Brain microvascular endothelial cell (primary cell): ENCODE data around the gene EYS.

Source experiments
- DNase-seq: peaks from one replicate; pipeline ENCODE4 v3.0.0-alpha.2; 2020
- H3K27ac ChIP-seq: fragments of 250-450 bp; sonication (Bioruptor Pico); 2 replicates; pipeline ENCODE4 v1.5.1; 2020; ENCODE audit warnings: mild to moderate bottlenecking, moderate library complexity
- H3K27me3 ChIP-seq: fragments of 250-450 bp; sonication (Bioruptor Pico); replicated peaks from 2 replicates; pipeline ENCODE4 v1.5.1; 2020; ENCODE audit warnings: mild to moderate bottlenecking
- H3K36me3 ChIP-seq: fragments of 250-450 bp; sonication (Bioruptor Pico); replicated peaks from 2 replicates; pipeline ENCODE4 v1.5.1; 2020; ENCODE audit warnings: mild to moderate bottlenecking
- H3K4me3 ChIP-seq: 2 replicates; pipeline ENCODE4 v1.5.1; 2011; ENCODE audit warnings: low read depth, mild to moderate bottlenecking, control low read depth, low read length, moderate library complexity
- in situ Hi-C: cut with HindIII; loops from 2 replicates; pipeline ENCODE4 v1.10.0; 2017; ENCODE audit warnings: low sequenced_read_pairs, low pct_ligation_motif_present
- TF ChIP-seq, protein P1 (sequence below): IDR thresholded peaks from 2 replicates; pipeline ENCODE4 v1.5.1; 2011; ENCODE audit warnings: low read depth, mild to moderate bottlenecking, moderate library complexity, low read length, control low read depth, inconsistent platforms; ENCODE audit errors: missing control alignments

EYS gene

DNA sequence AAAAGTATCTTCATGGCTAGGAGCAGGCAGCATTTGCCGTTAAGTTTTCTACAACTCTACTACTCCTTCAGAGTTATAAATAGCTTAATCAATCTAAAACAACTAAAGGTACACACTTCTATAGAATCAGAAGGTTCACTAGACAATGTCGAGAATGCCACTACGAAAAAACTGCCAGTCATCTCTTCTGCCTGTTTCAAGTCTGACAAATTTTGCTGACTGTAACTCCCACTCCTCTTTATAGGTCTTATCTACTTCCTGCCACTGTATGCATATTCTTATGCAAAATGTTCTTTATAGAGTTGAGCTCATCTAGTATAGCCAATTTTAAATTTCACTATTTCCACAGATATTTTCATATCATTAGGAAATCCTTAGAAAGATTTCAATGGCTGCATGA lies 160.1 kb downstream of the EYS start:
- Histone ChIP-seq H3K27ac (no peak overlapping the region), H3K4me3 (no peak overlapping the region), H3K27me3 (no peaks in the 10 kb centered on the region), H3K36me3 (no peaks in the 10 kb centered on the region)
- no peak for DNase-seq
- in situ Hi-C loops = no loop called here
- TF ChIP-seq, protein P1, sequence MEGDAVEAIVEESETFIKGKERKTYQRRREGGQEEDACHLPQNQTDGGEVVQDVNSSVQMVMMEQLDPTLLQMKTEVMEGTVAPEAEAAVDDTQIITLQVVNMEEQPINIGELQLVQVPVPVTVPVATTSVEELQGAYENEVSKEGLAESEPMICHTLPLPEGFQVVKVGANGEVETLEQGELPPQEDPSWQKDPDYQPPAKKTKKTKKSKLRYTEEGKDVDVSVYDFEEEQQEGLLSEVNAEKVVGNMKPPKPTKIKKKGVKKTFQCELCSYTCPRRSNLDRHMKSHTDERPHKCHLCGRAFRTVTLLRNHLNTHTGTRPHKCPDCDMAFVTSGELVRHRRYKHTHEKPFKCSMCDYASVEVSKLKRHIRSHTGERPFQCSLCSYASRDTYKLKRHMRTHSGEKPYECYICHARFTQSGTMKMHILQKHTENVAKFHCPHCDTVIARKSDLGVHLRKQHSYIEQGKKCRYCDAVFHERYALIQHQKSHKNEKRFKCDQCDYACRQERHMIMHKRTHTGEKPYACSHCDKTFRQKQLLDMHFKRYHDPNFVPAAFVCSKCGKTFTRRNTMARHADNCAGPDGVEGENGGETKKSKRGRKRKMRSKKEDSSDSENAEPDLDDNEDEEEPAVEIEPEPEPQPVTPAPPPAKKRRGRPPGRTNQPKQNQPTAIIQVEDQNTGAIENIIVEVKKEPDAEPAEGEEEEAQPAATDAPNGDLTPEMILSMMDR = no peak

DNA sequence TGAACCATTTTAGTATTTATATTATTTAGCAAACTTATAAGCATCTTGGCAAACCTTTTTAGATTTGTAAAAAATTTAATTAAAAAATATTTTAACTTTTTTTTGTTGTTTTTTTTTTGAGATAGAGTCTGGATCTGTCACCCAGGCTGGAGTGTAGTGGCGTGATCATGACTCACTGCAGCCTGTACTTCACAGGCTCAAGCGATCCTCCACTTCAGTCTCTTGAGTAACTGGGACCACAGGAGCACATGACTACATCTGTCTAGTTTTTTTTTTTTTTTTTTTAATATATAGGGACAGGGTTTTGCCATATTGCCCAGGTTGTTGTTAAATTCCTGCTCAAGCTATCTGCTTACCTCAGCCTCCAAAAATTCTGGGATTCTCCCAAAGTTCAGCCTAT lies 161.1 kb downstream of the EYS start:
- in situ Hi-C loops = no loop called here
- TF ChIP-seq, protein P1 = no peak

DNA sequence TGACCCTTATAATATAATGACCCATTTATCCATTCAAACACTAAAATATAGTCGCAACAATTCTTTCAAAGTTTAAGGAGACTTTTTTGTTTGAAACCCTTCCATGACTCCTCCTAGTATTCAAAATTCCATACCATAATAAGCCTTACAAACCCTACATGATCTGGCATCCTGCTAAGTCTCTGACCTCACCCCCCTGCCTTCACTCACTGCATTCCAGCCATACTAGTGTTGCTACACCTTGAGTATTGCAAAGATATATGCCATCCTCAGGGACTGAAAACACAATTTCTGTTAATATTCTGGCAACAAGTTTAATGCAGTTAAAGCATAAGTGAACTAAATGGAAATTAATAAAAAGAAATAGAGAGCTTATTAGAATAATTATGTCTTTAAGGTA lies 168.4 kb downstream of the EYS start:
- Histone ChIP-seq H3K27me3 (no peaks in the 10 kb centered on the region), H3K36me3 (no peaks in the 10 kb centered on the region), H3K4me3 (no peak overlapping the region), H3K27ac (no peak overlapping the region)
- TF ChIP-seq, protein P1 = no peak
- in situ Hi-C loops = no loop called here
- DNase-seq = no peak

More for the DNA sequence above, 161.1 kb downstream of the EYS start:
- H3K27me3 ChIP-seq = no peaks in the 10 kb centered on the region
- H3K36me3 ChIP-seq = no peaks in the 10 kb centered on the region
- H3K27ac ChIP-seq = no peak overlapping the region
- no peak for DNase-seq
- no peak overlapping the region for H3K4me3 ChIP-seq

DNA sequence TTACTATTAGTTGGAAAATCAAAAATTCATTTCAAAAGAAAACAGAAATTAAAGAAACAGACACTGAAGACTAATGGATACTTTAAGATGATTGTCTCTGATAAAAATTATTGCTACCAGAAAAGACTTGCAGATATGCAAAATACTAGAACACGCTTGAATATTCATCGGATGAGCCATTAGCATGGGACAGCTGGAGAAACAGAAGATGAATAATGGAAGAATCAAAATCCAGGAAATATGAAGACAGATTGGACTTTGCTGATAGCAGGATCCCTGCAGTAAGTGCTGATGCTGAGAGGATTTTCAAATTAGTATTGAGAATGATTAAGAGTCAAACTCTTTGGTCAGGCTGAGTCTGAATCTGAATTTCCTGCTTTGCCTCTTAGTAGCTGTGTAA lies 169.4 kb downstream of the EYS start:
- no peaks in the 10 kb centered on the region for H3K36me3 ChIP-seq
- H3K27me3 ChIP-seq = no peaks in the 10 kb centered on the region
- TF ChIP-seq, protein P1 = no peak
- no peak overlapping the region for H3K27ac ChIP-seq
- H3K4me3 ChIP-seq = no peak overlapping the region
- DNase-seq = no peak
- in situ Hi-C loops = no loop called here

DNA sequence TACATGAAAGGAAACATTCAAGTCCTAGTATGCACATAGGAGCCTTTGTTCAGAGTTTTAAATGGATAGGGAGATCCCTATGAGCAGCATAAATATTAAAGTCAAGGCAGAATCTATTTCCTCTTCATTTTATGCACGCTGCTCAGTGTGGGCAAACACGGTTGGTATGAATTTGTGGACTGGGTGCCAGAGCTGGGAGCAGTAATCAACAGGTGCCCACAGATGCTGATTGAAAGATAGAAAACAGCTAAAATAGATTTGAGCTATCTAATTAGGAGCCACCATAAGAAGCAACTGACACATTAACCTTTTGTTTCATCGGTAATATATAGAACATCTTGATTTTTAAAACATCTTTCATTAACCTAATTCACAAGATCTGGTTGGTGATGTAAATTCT lies 175.5 kb downstream of the EYS start:
- DNase-seq = no peak
- TF ChIP-seq, protein P1 = no peak
- Histone ChIP-seq H3K4me3 (no peak overlapping the region), H3K36me3 (no peaks in the 10 kb centered on the region), H3K27me3 (no peaks in the 10 kb centered on the region), H3K27ac (no peak overlapping the region)
- in situ Hi-C loops = no loop called here

DNA sequence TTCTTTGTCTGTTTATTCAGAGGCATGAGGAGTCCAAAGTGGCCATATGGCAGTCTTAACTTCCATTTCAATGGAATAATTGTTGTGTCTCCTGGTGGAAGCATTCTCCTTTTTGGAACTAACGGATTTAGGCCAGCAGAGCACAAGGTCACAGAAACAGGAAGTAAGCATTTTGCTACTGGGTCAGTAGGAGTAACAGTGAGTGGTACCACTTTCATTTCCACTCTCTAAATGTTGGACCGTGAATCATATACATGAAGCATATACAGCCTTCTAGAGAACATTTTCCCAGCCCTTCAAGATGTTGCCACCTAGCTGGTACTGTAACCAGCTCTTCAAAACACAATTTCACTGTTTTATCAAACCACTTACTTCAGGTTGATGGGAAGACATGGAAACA lies 182.8 kb downstream of the EYS start:
- TF ChIP-seq, protein P1 = no peak
- in situ Hi-C loops = no loop called here
- H3K4me3 ChIP-seq = no peak overlapping the region
- no peak overlapping the region for H3K27ac ChIP-seq
- DNase-seq = no peak
- H3K27me3 ChIP-seq = no peaks in the 10 kb centered on the region
- no peaks in the 10 kb centered on the region for H3K36me3 ChIP-seq
